ENCODE measurements around the gene ADAM12. TPM values are rescaled to one million over a fixed set of nuclear protein-coding genes. Genes with fewer than 3 reads are reported as not detected.

ADAM12 gene
- total RNA-seq, 1 donor from 2014 or later, result 8.0 TPM

GRCh38 chr10:126017961-126018560 lies 370.2 kb downstream of the ADAM12 start:
- Histone ChIP-seq H4K20me1 (ENCODE audit: low read depth) (no peaks in the 10 kb centered on the region), H3K79me2 (ENCODE audit: low read depth) (no peaks in the 10 kb centered on the region), H3K4me1 (peaks cover 8% of the 10 kb centered on the region), H3K27ac (no peak overlapping the region), H3K9me3 (ENCODE audit: low read depth) (no peaks in the 10 kb centered on the region), H3K4me2 (no peak overlapping the region), H3K36me3 (no peaks in the 10 kb centered on the region), H2AFZ (replicated peaks) (no peak overlapping the region), H3K4me3 (no peak overlapping the region), H3F3A (ENCODE audit: low read depth) (no peaks in the 10 kb centered on the region), H3K27me3 (no peaks in the 10 kb centered on the region), H3K9ac (no peak overlapping the region)
- Mint-ChIP-seq H3K9me3 (peaks cover 2% of the 10 kb centered on the region), H3K27me3 (ENCODE audit: insufficient read depth, low read depth) (peaks cover 2% of the 10 kb centered on the region), H3K27ac (no peak overlapping the region), H3K4me1 (peaks cover 21% of the 10 kb centered on the region), H3K4me3 (no peak overlapping the region), H3K36me3 (no peaks in the 10 kb centered on the region)
- no peak for TF ChIP-seq CTCF (IDR thresholded peaks at IDR 0.05)
- no peak for TF ChIP-seq EZH2phosphoT487 (IDR thresholded peaks at IDR 0.05)
- TF ChIP-seq EZH2 (IDR thresholded peaks at IDR 0.05), result no peak
- DNase-seq (ENCODE audit: low spot score), result no peak

- H3K9ac ChIP-seq, result no peak overlapping the region
- Mint-ChIP-seq H3K36me3 (peaks cover 3% of the 10 kb centered on the region), H3K27me3 (ENCODE audit: insufficient read depth, low read depth) (peaks cover 2% of the 10 kb centered on the region), H3K4me1 (peaks cover 21% of the 10 kb centered on the region), H3K9me3 (peaks cover 2% of the 10 kb centered on the region), H3K4me3 (no peak overlapping the region), H3K27ac (no peak overlapping the region)
- no peaks in the 10 kb centered on the region for H3K36me3 ChIP-seq
- no peak overlapping the region for H2AFZ ChIP-seq (replicated peaks)
- no peak overlapping the region for H3K27ac ChIP-seq
- H3K9me3 ChIP-seq (ENCODE audit: low read depth), result no peaks in the 10 kb centered on the region
- no peak for TF ChIP-seq EZH2 (IDR thresholded peaks at IDR 0.05)
- no peak for TF ChIP-seq CTCF (IDR thresholded peaks at IDR 0.05)
- no peak for TF ChIP-seq EZH2phosphoT487 (IDR thresholded peaks at IDR 0.05)
- no peaks in the 10 kb centered on the region for H3F3A ChIP-seq (ENCODE audit: low read depth)
- no peaks in the 10 kb centered on the region for H3K27me3 ChIP-seq
- no peak for DNase-seq (ENCODE audit: low spot score)
- no peaks in the 10 kb centered on the region for H3K79me2 ChIP-seq (ENCODE audit: low read depth)
- H3K4me2 ChIP-seq, result no peak overlapping the region
- H4K20me1 ChIP-seq (ENCODE audit: low read depth), result no peaks in the 10 kb centered on the region
- H3K4me3 ChIP-seq, result no peak overlapping the region
- peaks cover 9% of the 10 kb centered on the region for H3K4me1 ChIP-seq
Measured at GRCh38 chr10:126016882-126017281, 371.4 kb downstream of the ADAM12 start.

- Histone ChIP-seq H3K36me3 (no peaks in the 10 kb centered on the region), H3K4me2 (no peak overlapping the region), H2AFZ (replicated peaks) (no peak overlapping the region), H3K27ac (no peak overlapping the region), H3K9me3 (ENCODE audit: low read depth) (no peaks in the 10 kb centered on the region), H3K79me2 (ENCODE audit: low read depth) (no peaks in the 10 kb centered on the region), H3K9ac (no peak overlapping the region), H3K4me3 (no peak overlapping the region), H4K20me1 (ENCODE audit: low read depth) (no peaks in the 10 kb centered on the region), H3F3A (ENCODE audit: low read depth) (no peaks in the 10 kb centered on the region), H3K27me3 (no peaks in the 10 kb centered on the region), H3K4me1 (peaks cover 9% of the 10 kb centered on the region)
- H3K9me3 Mint-ChIP-seq, result peaks cover 2% of the 10 kb centered on the region
- no peak for DNase-seq (ENCODE audit: low spot score)
- no peak overlapping the region for H3K4me3 Mint-ChIP-seq
- H3K36me3 Mint-ChIP-seq, result peaks cover 6% of the 10 kb centered on the region
- no peak overlapping the region for H3K27ac Mint-ChIP-seq
- TF ChIP-seq EZH2phosphoT487 (IDR thresholded peaks at IDR 0.05), result no peak
- TF ChIP-seq CTCF (IDR thresholded peaks at IDR 0.05), result no peak
- TF ChIP-seq EZH2 (IDR thresholded peaks at IDR 0.05), result no peak
- peaks cover 4% of the 10 kb centered on the region for H3K27me3 Mint-ChIP-seq (ENCODE audit: insufficient read depth, low read depth)
- peaks cover 21% of the 10 kb centered on the region for H3K4me1 Mint-ChIP-seq
Measured at GRCh38 chr10:126016156-126016805, 372.0 kb downstream of the ADAM12 start.
